ENCODE results near the gene DIS3L2.

DIS3L2 gene

DNA sequence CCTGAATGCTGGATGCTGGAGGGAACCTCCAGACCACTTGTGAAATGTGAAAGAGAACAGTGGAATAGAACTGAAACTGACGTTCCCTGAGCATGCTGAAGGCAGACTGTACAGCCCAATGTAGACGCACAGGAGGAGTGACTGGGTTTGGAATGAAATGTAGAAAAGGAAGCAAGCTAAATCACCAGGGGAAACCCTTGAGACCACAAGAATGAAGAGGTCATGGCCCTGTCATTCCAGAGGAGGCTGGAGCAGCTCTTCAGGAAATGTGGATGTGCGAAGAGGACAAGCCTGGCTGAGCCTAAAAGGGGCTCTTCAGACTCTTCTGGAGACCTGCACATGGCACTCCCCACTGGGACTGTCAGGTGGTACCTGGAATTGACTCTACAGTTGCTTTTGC is 298.6 kb downstream of the DIS3L2 start:
- DNase-seq (ENCODE audit: low read depth in 2 of 2, low spot score in 1 of 2) = no peak

DNA sequence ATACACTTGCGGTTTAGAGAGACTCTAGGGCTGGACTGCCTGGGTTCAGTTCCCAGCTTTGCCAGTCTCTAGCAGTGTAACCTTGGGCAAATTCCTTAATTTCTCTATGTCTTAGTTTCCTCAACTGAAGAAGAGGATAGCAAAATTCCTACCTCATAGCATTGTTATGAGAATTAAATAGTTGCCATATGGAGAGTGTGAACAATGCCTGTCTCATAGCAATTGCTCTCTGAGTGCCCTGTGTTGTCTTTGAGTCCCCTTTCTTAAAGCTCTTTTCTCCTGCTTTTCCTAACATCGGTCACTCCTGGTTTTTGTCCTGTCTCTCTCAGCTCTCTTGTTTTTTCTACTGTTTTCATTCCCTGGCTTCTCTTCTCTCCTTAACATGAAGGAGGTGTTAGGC is 300.3 kb downstream of the DIS3L2 start:
- no peak for DNase-seq (ENCODE audit: low read depth in 2 of 2, low spot score in 1 of 2)

DNA sequence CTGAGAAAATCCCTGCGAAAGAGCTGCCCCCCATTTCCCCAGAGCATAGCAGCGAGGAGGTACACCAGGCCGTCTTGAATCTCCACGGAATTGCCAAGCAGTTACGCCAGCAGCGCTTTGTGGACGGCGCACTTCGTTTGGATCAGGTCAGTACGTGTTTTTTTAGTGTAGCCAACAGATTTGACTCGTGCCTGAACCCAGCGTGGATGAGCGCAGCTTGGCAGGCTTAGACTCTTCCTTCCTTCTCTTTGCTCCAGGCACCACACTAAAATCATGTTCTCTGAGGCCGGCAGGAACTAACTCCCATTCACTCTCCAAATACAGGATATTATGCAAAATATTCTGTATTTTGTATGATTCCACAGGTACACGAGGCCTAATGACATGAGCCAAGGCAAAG is 301.8 kb downstream of the DIS3L2 start:
- DNase-seq (ENCODE audit: low read depth in 2 of 2, low spot score in 1 of 2) = no peak

DNA sequence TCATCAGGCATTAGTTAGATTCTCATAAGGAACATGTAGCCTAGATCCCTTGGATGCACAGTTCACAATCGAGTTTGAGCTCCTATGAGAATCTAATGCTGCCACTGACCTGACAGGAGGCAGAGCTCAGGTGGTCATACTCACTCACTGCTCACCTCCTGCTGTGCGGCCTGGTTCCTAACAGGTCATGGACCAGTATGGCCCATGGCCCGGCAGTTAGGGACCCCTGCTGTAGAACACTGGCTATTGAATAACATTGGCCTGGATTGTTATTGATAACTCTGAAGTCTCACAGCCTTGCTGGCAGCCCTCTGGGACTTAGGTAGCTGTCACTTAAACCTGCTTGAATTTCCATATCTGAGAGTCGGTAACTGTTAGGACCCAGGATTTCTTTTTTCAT is 302.6 kb downstream of the DIS3L2 start:
- no peak for DNase-seq (ENCODE audit: low read depth in 2 of 2, low spot score in 1 of 2)

DNA sequence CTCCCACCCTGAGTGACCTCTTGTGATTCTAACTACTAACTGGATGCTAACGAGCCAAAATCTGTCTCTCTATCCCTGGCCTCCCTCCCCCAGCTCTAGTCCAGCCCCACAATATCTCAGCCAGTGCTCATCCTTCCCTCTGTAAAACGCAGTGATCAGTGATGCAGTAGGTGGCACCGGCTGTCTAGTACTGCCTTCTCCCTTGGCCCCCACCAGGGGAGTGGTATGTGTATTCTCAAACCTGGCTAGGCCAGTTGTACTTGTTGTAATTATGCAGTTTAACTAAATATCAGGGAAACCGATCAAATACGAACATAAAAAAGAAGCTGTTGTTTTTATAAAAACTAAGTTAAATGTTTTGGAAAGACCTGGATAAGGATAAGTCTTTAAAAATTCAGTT is 303.8 kb downstream of the DIS3L2 start:
- no peak for DNase-seq (ENCODE audit: low read depth in 2 of 2, low spot score in 1 of 2)

DNA sequence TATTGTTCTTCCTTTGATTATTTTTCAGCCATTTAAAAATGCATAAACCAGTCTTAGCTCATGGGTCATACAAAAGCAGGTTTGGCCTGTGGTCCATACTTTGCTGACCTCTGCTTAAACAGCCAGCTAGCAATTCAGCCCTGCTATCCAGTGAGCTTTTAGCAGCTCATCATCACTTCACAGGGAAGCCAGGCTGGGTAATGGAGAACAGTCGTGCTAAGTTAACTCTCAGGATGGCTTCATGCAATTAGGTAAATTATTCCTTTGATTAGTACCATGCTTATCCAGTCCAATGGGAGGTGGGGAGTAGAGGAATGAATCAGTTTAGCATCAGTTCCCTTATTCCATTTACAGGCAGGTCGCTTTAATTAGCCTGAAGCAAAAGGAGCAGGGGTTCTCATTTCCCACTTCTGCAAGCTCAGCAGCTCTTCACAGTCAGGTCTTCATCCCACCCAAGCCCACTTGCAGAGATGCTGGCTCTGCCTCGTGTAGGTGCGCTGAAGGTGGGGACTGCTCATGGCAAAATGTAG is 307.2 kb downstream of the DIS3L2 start:
- DNase-seq (ENCODE audit: low read depth in 2 of 2, low spot score in 1 of 2) = no peak

DNA sequence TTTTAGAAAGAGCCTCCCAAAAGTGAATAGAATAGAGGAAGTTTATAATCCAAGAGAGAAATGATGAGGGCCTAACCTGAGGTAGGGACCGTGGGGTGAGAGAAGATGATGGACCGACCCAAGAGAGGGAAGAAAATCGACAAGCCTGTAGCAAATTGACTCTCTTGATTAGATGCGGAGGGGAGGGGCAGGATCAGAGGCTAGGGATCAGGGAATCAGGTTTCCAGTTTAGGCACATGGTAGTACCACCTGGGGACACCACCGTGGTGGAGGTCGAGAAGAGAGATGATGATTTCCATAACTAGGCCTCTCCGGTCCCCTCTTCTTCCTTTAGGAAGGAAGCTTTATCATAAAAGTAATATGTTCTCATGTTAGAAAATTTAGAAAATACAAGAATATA is 308.4 kb downstream of the DIS3L2 start:
- no peak for DNase-seq (ENCODE audit: low read depth in 2 of 2, low spot score in 1 of 2)

DNA sequence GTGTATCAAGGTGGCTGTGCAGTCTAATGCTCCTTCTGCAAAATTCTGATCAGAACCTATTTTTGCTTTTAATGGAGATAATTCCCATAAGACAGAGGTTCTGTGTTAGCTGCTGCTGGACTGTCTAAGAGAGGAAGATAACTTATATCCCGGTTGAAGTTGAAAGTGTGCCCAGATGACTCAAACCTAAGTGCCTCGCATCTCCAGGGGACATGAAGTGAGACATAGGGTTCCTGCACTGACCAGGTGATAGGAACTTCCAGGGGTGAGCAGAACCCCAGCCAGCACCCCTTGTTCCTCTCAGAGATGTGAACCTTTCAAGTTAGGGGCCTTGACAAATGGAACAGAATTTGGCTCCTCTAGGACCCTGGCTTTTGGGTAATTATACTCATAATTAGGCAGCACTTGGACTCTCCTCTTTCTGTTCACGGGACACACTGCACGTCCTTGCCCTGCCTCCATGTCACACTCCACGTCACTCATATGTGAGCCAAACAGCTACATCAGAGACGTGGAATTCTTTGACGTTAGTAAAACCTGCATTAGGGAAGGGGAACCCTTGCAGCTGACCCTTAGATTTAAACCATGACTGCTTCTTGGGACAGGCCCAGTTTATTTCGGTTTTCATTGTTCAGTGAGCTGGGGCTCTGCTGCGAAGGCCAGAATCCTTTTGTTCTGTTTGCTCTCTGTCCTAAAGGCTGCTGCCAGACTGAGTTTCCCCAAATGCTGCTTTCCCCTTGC is 312.6 kb downstream of the DIS3L2 start:
- no peak for DNase-seq (ENCODE audit: low read depth in 2 of 2, low spot score in 1 of 2)

DNA sequence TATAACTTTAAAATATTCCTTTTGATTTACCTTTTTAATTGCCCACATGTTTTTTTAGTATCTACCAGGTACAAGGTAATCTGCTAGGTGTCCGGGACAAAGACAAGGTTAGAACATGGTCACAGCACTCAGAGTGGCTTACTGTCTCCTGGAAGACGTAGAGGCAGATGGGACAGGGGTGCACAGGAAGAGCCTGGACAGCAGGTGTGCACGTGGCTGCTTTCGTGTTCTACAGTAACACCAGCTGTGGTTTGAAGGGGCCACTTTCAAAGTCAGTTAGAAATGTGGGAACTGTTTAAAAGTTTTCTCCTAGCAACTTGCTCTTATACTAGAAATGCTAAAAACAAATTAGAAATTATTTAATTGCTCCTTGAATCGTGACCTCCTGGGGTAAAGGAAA is 314.2 kb downstream of the DIS3L2 start:
- DNase-seq (ENCODE audit: low read depth in 2 of 2, low spot score in 1 of 2) = no peak

DNA sequence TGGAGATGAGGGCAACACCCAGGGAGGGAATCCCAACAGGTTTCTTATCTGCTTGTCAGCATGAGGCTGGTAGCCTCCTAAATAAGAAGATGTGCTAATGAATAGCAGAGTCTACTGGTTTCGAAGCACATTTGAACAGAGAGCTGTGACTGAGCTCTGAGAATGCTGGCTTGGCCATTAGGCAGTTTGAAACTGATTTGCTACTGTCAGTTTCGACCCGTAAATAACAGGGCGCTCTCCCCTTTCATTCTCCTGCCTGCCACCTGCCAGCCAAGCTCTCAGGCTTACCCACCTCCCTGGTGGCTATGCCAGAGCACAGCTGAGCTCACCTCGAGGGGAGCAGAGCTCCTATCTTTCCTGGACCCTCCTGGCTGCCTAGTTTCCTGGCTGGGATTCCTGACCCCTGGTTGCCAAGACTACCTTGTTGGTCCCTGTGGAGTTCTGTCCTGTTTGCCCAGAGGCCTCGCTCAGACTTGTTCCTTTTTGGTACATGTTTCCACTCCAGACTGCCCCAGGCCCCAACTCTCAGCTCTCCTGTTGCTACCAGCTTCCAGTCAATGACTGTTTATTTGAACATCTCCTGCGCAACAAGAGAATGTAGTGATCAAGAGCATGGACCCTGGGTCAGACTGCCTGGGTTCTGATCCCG is 314.7 kb downstream of the DIS3L2 start:
- DNase-seq (ENCODE audit: low read depth in 2 of 2, low spot score in 1 of 2) = no peak

DNA sequence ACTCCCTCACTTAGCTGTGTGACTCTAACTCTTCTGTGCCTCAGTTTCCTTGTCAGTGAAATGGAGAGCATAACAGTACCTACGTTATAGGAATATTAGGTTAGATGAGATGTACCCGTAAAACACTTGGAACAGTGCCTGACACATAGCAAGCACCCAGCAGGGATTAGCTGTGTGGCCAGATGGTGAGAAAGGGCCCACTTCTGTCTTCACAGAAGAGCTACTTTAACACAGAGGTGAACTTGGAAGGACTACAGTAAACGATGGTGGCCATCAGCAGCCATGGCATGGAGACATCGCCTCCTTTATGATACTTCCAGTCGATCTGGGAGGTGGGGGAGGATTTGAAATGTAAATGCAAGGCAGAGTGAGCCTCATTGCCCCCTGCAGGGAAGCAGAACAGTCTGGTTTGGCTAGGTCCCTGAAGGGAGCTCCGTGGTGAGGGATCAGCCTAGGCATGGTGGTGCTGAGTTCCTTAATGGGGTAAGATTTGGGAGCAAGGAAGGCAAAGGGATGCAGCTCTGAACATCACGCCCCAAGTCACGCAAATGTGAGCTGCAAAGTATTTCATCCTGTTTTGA is 315.3 kb downstream of the DIS3L2 start:
- DNase-seq (ENCODE audit: low read depth in 2 of 2, low spot score in 1 of 2) = no peak

DNA sequence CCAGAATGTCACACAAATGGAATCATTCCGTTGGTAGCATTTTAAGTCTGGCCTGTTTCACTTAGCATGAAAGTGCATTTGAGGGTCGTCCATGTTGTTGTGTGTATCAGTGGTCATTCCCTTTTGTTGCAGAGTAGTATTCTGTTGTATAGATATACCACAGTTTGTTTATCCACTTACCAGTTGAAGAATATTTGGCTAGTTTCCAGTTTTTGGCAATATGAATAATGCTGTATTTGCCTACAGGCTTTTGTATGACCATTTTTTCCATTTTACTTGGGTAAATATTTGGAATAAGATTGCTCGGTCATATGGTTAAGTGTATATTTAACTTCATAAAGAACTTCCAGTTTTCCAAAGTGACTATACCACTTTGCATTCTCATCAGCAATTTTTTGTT is 317.0 kb downstream of the DIS3L2 start:
- no peak for DNase-seq (ENCODE audit: low read depth in 2 of 2, low spot score in 1 of 2)

DNA sequence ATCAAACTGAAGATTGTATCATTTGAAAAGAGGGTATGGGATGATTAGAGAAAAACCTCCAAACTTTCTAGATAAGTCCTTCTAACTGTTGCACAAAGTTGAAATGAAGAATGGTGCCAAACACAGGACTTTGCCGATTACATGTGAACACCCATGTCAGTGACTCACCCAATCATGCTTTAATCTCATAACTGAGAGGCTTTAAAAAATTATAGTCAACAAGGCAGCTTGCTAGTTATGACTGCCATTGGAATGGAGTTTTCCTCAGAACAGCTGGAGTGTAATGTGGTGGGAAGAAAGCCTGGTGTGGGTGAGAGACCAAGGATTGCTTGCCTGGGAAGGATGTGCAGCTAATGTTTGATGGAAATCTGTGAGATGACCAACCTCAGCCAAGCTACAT is 318.8 kb downstream of the DIS3L2 start:
- no peak for DNase-seq (ENCODE audit: low read depth in 2 of 2, low spot score in 1 of 2)

DNA sequence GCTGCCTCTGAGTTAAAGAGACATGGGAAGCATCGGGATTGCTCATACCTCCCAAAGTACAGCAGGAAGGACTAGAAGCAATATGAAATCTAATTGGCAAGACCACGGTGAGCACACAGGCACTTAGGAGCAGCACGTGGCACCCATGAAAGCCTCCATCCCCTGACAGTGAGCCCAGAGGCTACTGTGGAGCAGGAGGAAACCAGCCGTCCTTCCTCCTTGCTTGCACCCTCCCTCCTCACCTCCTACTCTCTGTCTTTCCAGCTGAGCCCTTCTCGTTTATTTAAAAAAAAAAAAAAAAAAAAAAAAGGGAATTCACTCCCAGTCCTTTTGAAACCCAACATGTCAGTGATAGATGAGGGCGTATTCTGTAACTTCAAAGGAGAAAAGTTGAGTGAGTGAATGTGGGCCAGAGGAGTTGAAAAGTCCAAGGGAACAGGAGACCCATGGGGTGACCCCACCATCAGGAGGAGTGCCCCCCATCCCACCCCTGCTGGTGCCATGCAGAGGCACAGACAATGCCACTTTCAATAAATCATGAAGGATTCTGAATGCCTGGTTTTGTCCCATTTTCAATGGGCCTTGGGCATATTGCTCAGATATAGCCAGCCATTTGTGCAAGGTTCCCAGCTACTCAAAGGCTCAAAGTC is 320.5 kb downstream of the DIS3L2 start:
- DNase-seq (ENCODE audit: low read depth in 2 of 2, low spot score in 1 of 2) = no peak

DNA sequence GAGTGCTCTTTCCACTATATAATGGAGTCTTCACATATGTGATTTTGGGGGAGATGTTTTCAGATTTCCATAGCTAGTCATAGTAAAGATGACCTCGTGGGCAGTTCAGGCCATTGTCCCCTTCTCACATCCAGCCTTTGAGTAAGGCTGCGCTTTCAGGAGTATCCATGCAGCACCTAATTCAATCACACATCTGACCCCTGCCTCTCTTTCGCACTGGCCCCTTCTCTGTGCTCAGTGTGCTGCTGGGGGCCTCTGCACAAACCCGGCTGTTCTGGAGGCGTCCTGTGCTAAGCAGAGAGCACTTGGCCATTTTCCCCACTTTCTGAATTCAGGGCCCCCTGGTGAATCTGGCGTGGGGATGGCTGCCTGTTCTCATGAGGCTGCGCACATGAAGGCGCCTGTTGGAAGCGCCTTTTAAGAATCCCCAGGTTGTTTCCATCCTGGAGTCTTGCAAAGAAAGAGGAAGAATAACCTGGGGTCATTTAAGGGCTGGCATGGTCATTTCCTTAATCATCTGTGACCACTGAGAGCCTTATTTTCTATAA is 321.1 kb downstream of the DIS3L2 start:
- no peak for DNase-seq (ENCODE audit: low read depth in 2 of 2, low spot score in 1 of 2)

DNA sequence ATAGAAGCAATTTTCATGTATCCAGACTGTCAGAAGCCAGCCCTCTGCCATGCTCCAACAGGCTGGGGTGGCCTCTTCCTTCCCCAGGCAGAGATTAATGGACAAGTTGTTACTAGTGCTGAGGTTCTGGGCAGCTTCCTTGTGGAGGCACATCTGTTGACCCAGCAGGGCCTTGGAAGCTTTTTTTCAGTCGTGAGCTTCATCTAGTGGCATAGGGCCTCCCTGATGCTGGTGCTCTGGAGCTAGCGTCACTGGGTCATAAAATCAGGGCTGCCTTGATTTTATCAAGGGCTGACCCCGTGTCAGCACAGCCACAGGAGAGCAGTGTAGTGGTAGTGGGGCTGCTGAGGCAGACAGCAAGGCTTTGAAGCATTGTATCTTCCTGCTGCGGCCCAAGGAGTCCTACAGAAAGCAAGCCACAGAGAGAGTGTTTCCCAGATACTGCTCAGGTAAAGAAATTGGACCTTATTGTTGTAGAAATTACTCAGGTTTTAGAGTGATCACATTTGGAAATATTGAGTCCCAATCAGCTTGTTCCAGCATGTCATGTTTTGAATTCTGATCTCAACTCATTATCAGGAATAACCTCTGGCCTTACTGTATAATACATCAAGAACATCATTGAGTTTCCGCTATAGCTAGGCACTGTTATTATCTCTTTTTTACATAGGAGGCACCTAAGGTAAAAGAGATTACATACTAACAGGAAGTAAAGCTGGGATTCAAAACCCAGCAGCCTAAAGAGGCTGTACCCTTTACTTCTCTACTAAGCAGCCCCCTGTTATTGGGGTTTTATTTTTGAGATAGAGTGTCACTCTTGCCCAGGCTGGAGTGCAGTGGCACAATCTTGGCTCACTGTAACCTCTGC is 324.7 kb downstream of the DIS3L2 start:
- DNase-seq (ENCODE audit: low read depth in 2 of 2, low spot score in 1 of 2) = no peak

DNA sequence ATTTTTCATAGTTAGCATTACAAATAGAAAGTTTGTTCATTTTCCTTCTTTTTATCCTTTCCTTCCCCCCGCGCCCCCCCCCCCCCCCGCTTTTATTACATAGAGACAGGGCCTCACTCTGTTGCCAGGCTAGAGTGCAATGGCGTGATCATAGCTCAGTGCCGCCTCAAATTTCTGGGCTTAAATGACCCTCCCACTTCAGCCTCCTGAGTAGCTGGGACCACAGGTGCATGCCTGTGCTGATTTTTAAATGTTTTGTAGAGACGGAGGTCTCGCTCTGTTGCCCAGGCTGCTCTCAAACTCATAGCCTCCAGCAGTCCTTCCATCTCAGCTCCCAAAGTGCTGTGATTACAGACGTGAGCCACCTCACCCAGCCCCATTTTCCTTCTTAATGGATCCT is 325.8 kb downstream of the DIS3L2 start:
- DNase-seq (ENCODE audit: low read depth in 2 of 2, low spot score in 1 of 2) = no peak

DNA sequence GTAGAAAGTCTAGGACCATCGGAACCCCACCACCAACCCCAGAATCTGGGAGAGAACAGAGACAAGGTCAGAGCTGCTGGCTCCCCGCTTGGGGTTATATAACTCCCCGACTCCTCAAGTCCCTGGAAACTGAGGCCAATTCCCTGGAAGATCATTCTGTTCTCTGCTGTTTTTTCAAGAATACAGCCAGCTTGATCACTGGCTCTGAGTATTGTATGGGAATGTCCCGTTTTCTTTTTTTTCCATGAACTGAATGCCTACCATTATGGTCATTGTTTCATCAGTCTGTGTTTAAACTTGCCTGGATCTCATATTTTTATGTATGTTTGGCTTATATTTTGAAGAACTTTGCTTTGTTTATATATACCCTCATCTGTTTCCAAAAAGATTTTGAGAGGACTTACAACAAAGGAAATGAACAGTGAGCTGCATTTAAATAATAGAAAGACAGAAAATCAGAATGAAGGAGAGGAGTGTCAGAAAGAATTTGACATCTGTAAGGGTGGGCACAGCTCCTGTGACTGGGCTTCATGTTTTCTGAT is 327.0 kb downstream of the DIS3L2 start:
- no peak for DNase-seq (ENCODE audit: low read depth in 2 of 2, low spot score in 1 of 2)

DNA sequence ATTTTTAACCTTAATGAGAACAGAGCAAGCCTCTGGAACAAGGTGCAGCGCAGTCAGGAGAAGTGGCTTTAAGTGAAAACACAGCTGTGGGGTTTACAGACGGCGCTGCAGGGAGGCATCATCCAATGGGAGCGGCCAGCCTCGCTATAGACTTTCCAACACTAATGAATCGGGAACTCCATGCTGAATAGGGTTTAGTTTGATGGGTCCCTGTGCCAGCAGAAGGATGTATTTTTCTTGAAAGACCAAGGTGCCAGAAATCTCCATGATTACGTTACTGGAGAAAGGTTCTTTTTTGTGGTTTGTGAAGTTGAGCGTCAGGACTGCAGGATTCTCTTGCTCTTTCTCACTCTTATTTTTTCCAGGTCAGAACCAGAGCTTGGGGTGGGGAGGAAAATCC is 329.2 kb downstream of the DIS3L2 start:
- DNase-seq (ENCODE audit: low read depth in 2 of 2, low spot score in 1 of 2) = no peak

DNA sequence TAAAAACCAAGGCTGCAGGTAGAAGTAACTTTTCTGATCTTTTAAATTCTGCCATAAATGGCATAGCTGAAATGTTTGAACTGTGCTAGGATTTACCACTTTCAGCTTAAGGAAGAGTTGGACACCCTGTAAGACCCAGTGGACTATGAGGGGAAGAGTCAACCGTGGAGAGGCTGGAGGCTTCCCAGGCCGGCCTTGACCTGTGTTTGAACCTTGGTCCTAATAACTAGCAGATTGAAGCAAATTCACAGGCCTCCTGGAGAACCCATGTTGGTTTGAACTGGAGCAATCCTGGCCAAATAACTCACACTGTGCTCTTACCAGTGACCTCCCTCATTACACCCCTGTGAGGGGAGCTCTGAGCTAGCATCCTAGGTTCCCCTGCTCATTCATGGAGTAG is 329.8 kb downstream of the DIS3L2 start:
- DNase-seq (ENCODE audit: low read depth in 2 of 2, low spot score in 1 of 2) = no peak

Measured in stimulated activated CD8-positive, alpha-beta memory T cell treated with anti-CD3 and anti-CD28 coated beads, Interleukin-4, amount 100 ng/mL, for 1 hour (primary cell).